Measurements from ENCODE around the gene MED17.

MED17 gene

GRCh38 chr11:93819966-93820695 lies 36.0 kb downstream of the MED17 start:
- no peak for TF ChIP-seq EZH2phosphoT487 (conservative IDR thresholded peaks at IDR 0.05; ENCODE audit: low read length)
- H3K4me2 ChIP-seq (ENCODE audit: low read depth, low read length, poor library complexity, severe bottlenecking), result no peak overlapping the region
- H3K4me3 ChIP-seq (ENCODE audit: insufficient read depth, low read length, poor library complexity, severe bottlenecking), result no peak overlapping the region
- H4K20me1 ChIP-seq (ENCODE audit: low read depth, low read length), result no peaks in the 10 kb centered on the region
- no peaks in the 10 kb centered on the region for H3K9me2 ChIP-seq (replicated peaks; ENCODE audit: insufficient read depth, low read length)
- no peak overlapping the region for H3K27ac ChIP-seq (ENCODE audit: low read depth, low read length)
- no peaks in the 10 kb centered on the region for H3K9me3 ChIP-seq (ENCODE audit: insufficient read depth, low read length)
- no peaks in the 10 kb centered on the region for H3K36me3 ChIP-seq (ENCODE audit: low read length)
- no peaks in the 10 kb centered on the region for H3F3A ChIP-seq (ENCODE audit: insufficient read depth)
- no peak overlapping the region for H3K9ac ChIP-seq (ENCODE audit: low read length)
- H3K27me3 ChIP-seq (ENCODE audit: low read length), result no peaks in the 10 kb centered on the region
- H2AFZ ChIP-seq (ENCODE audit: low read depth, low read length, severe bottlenecking), result no peak overlapping the region
- no peaks in the 10 kb centered on the region for H3K79me2 ChIP-seq (ENCODE audit: insufficient read depth, low read length)

GRCh38 chr11:93820847-93821246 lies 36.8 kb downstream of the MED17 start:
- Histone ChIP-seq H3K9ac (ENCODE audit: low read length) (no peak overlapping the region), H2AFZ (ENCODE audit: low read depth, low read length, severe bottlenecking) (no peak overlapping the region), H3K9me2 (replicated peaks; ENCODE audit: insufficient read depth, low read length) (no peaks in the 10 kb centered on the region), H3K4me2 (ENCODE audit: low read depth, low read length, poor library complexity, severe bottlenecking) (no peak overlapping the region), H3K79me2 (ENCODE audit: insufficient read depth, low read length) (no peaks in the 10 kb centered on the region), H3K27me3 (ENCODE audit: low read length) (no peaks in the 10 kb centered on the region), H3K27ac (ENCODE audit: low read depth, low read length) (no peak overlapping the region), H3K4me3 (ENCODE audit: insufficient read depth, low read length, poor library complexity, severe bottlenecking) (no peak overlapping the region), H3F3A (ENCODE audit: insufficient read depth) (no peaks in the 10 kb centered on the region), H4K20me1 (ENCODE audit: low read depth, low read length) (no peaks in the 10 kb centered on the region), H3K36me3 (ENCODE audit: low read length) (no peaks in the 10 kb centered on the region), H3K9me3 (ENCODE audit: insufficient read depth, low read length) (no peaks in the 10 kb centered on the region)
- TF ChIP-seq CTCF (IDR thresholded peaks at IDR 0.05; ENCODE audit: insufficient read depth, low read length, poor library complexity, severe bottlenecking), result no peak
- no peak for TF ChIP-seq EZH2phosphoT487 (conservative IDR thresholded peaks at IDR 0.05; ENCODE audit: low read length)

- H3K27ac ChIP-seq (ENCODE audit: low read depth, low read length), result no peak overlapping the region
- H2AFZ ChIP-seq (ENCODE audit: low read depth, low read length, severe bottlenecking), result no peak overlapping the region
- H3K36me3 ChIP-seq (ENCODE audit: low read length), result no peaks in the 10 kb centered on the region
- no peak for TF ChIP-seq CTCF (IDR thresholded peaks at IDR 0.05; ENCODE audit: insufficient read depth, low read length, poor library complexity, severe bottlenecking)
- no peak for TF ChIP-seq EZH2phosphoT487 (conservative IDR thresholded peaks at IDR 0.05; ENCODE audit: low read length)
- H3K9ac ChIP-seq (ENCODE audit: low read length), result no peak overlapping the region
- no peaks in the 10 kb centered on the region for H3K9me2 ChIP-seq (replicated peaks; ENCODE audit: insufficient read depth, low read length)
- no peaks in the 10 kb centered on the region for H4K20me1 ChIP-seq (ENCODE audit: low read depth, low read length)
- no peaks in the 10 kb centered on the region for H3K79me2 ChIP-seq (ENCODE audit: insufficient read depth, low read length)
- no peaks in the 10 kb centered on the region for H3F3A ChIP-seq (ENCODE audit: insufficient read depth)
- no peaks in the 10 kb centered on the region for H3K27me3 ChIP-seq (ENCODE audit: low read length)
- no peak overlapping the region for H3K4me3 ChIP-seq (ENCODE audit: insufficient read depth, low read length, poor library complexity, severe bottlenecking)
- no peaks in the 10 kb centered on the region for H3K9me3 ChIP-seq (ENCODE audit: insufficient read depth, low read length)
- H3K4me2 ChIP-seq (ENCODE audit: low read depth, low read length, poor library complexity, severe bottlenecking), result no peak overlapping the region
Measured at GRCh38 chr11:93821617-93822016, 37.5 kb downstream of the MED17 start.

GRCh38 chr11:93822359-93822758 lies 38.3 kb downstream of the MED17 start:
- H3K9me2 ChIP-seq (replicated peaks; ENCODE audit: insufficient read depth, low read length), result no peaks in the 10 kb centered on the region
- no peaks in the 10 kb centered on the region for H3K36me3 ChIP-seq (ENCODE audit: low read length)
- H2AFZ ChIP-seq (ENCODE audit: low read depth, low read length, severe bottlenecking), result no peak overlapping the region
- no peaks in the 10 kb centered on the region for H3K79me2 ChIP-seq (ENCODE audit: insufficient read depth, low read length)
- H3K4me3 ChIP-seq (ENCODE audit: insufficient read depth, low read length, poor library complexity, severe bottlenecking), result no peak overlapping the region
- no peak for TF ChIP-seq EZH2phosphoT487 (conservative IDR thresholded peaks at IDR 0.05; ENCODE audit: low read length)
- TF ChIP-seq CTCF (IDR thresholded peaks at IDR 0.05; ENCODE audit: insufficient read depth, low read length, poor library complexity, severe bottlenecking), result no peak
- no peaks in the 10 kb centered on the region for H3F3A ChIP-seq (ENCODE audit: insufficient read depth)
- H3K27me3 ChIP-seq (ENCODE audit: low read length), result no peaks in the 10 kb centered on the region
- no peak overlapping the region for H3K9ac ChIP-seq (ENCODE audit: low read length)
- no peaks in the 10 kb centered on the region for H4K20me1 ChIP-seq (ENCODE audit: low read depth, low read length)
- H3K4me2 ChIP-seq (ENCODE audit: low read depth, low read length, poor library complexity, severe bottlenecking), result no peak overlapping the region
- H3K27ac ChIP-seq (ENCODE audit: low read depth, low read length), result no peak overlapping the region
- no peaks in the 10 kb centered on the region for H3K9me3 ChIP-seq (ENCODE audit: insufficient read depth, low read length)

Measured in SU-DHL-6 (cell line).